Ovary (tissue), 3 donors: ENCODE data around the gene COL23A1.

Experiments used
- CTCF ChIP-seq, 3 donors: fragments of 450-650 bp in 2 of 3; fragments of 200-600 bp in 1 of 3; IDR thresholded peaks; one replicate each; pipeline versions ENCODE4 v1.5.1 to v1.8.0; 2016 to 2022; ENCODE audit warnings: antibody characterized with exemption in 3 of 3, mild to moderate bottlenecking in 1 of 3
- POLR2A ChIP-seq: fragments of 450-650 bp; IDR thresholded peaks from one replicate; pipeline ENCODE4 v1.6.1; 2017; ENCODE audit warnings: antibody characterized with exemption, mild to moderate bottlenecking, moderate library complexity
- donor health status: DM: no; HTN: no; CAD: no.

- TF ChIP-seq POLR2A (no peak), CTCF (IDR thresholded peaks at IDR 0.05) (no peak)
Observed at GRCh38 chr5:178215280-178216002, 374.8 kb downstream of the COL23A1 start.
